MV-4-11 (cell line): ENCODE data around the gene OR52B2.

Experiments used
- DNase-seq: peaks from one replicate; lab custom pipeline; 2025; lab: John Stamatoyannopoulos, UW

The OR52B2 gene

GRCh38 chr11:6170226-6170625, at the start of gene OR52B2:
OR52B2 (minus strand) TSS chr11:6170326; CDS start chr11:6170326, 0 bp downstream.
- DNase-seq, result no peak

GRCh38 chr11:6219359-6219758, 49.2 kb upstream of the OR52B2 start:
- no peak for DNase-seq

GRCh38 chr11:6217722-6218121, 47.6 kb upstream of the OR52B2 start:
- no peak for DNase-seq

GRCh38 chr11:6216501-6216900, 46.4 kb upstream of the OR52B2 start:
- DNase-seq, result no peak

GRCh38 chr11:6214530-6214929, 44.4 kb upstream of the OR52B2 start:
- no peak for DNase-seq

GRCh38 chr11:6210274-6210955, 40.3 kb upstream of the OR52B2 start:
- DNase-seq, result no peak

GRCh38 chr11:6209801-6210200, 39.7 kb upstream of the OR52B2 start:
- no peak for DNase-seq

GRCh38 chr11:6206456-6207180, 36.5 kb upstream of the OR52B2 start:
- DNase-seq, result no peak

GRCh38 chr11:6205366-6205765, 35.2 kb upstream of the OR52B2 start, which contains the start of gene C11orf42:
C11orf42 (plus strand) TSS chr11:6205557; CDS start chr11:6205616, 59 bp downstream.
- no peak for DNase-seq

GRCh38 chr11:6204706-6205105, 34.6 kb upstream of the OR52B2 start:
- peak; percentile 95 for DNase-seq

- DNase-seq, result peak; percentile 73
Measured at GRCh38 chr11:6203327-6203726, 33.2 kb upstream of the OR52B2 start.

- no peak for DNase-seq
Measured at GRCh38 chr11:6202041-6202440, 31.9 kb upstream of the OR52B2 start.

- peak; percentile 84 for DNase-seq
Measured at GRCh38 chr11:6201481-6201880, 31.4 kb upstream of the OR52B2 start.

GRCh38 chr11:6200975-6201374, 30.8 kb upstream of the OR52B2 start:
- DNase-seq, result peak; percentile 99

GRCh38 chr11:6199174-6199810, 29.2 kb upstream of the OR52B2 start, which contains the start of gene OR52W1:
OR52W1 (plus strand) TSS chr11:6199224; CDS start chr11:6199224, 0 bp downstream.
- no peak for DNase-seq

- peak; percentile 25 for DNase-seq
Measured at GRCh38 chr11:6197466-6198200, 27.5 kb upstream of the OR52B2 start.

GRCh38 chr11:6196396-6196795, 26.3 kb upstream of the OR52B2 start:
- peak; percentile 77 for DNase-seq

- peak; percentile 75 for DNase-seq
Measured at GRCh38 chr11:6194065-6194581, 24.0 kb upstream of the OR52B2 start.

- peak; percentile 66 for DNase-seq
Measured at GRCh38 chr11:6191742-6192141, 21.6 kb upstream of the OR52B2 start.

- DNase-seq, result no peak
Measured at GRCh38 chr11:6175440-6175839, 5.3 kb upstream of the OR52B2 start.

GRCh38 chr11:6156628-6157359, 13.3 kb downstream of the OR52B2 start:
- peak; percentile 60 for DNase-seq
